HTR-8/SVneo (cell line): ENCODE data around the gene TAF1A.
"Not testable (repeated sequence)": the region's sequence is repeated elsewhere in the genome, so short reads cannot be mapped to it uniquely, and the experiment has no call there.

Experiments used
- DNase-seq: peaks from one replicate; pipeline ENCODE4 v3.0.0; 2011; ENCODE audit warnings: low spot score, mixed read lengths; ENCODE audit not compliant: insufficient read length
- FAIRE-seq: peaks from 2 replicates; lab custom pipeline; 2011; peaks lifted over from hg19 to GRCh38; lab: Jason Lieb, UNC

The TAF1A gene

GRCh38 chr1:222589462-222590302 is at the start of gene TAF1A:
Gene TAF1A, minus strand, starts transcription at chr1:222589933.
- peak; percentile 87 for DNase-seq
- FAIRE-seq: peak; percentile 86

- FAIRE-seq: no peak
Observed at GRCh38 chr1:222634180-222635013, 44.7 kb upstream of the TAF1A start.

GRCh38 chr1:222632749-222633148 is 43.0 kb upstream of the TAF1A start:
- DNase-seq: no peak
- no peak for FAIRE-seq

More at GRCh38 chr1:222634180-222635013, 44.7 kb upstream of the TAF1A start:
- peak; percentile 52 for DNase-seq

DNA sequence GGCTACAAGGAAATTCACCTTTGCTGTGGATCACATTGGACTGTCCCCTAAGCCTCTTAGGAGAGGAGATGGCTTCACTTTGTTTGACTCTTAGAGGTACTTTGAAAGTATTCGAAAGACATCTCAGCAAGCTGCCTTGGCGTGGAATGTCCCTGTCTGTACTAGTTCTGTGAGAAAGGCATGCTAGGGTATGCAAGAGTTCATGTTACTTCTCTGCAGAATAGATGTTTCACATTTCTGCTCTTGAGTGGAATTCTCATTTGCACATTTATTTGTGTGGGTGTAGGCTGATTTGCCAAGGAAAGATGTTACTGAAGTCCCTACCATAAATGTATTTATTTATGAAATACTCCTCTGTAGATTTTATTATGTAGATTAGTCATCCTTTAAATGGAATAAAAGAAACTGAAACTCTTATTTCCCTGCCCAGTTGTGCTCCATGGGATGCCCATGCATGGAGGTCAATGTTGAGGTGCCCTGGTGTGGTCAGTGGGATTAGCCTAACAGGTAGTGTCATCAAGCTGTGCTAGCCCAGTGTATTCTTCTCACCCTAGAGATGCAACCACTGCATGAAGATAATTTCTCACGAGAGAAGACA is 42.0 kb upstream of the TAF1A start:
- FAIRE-seq: no peak

GRCh38 chr1:222629921-222630535 is 40.3 kb upstream of the TAF1A start:
- DNase-seq: no peak
- no peak for FAIRE-seq

More for the DNA sequence above, 42.0 kb upstream of the TAF1A start:
- no peak for DNase-seq

GRCh38 chr1:222627232-222627631 is 37.5 kb upstream of the TAF1A start:
- DNase-seq: no peak
- FAIRE-seq: no peak

DNA sequence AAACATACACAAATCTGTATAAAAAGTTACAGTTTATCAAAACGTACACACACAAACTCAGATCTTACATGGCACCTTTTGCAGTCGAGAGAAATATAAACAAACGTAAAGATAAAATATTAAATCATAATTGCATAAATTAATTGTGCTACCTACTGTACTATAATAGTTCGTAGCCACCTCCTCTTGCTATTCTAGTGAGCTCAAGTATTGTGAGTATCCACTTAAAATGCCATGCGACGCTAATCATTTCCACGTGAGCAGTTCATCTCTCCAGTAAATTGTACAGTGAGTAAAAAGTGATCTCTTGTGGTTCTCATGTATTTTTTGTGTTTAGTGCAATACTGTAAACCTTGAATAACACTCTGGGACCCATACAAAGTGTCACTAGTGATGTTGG is 34.5 kb upstream of the TAF1A start:
- DNase-seq (no peak), FAIRE-seq (no peak)

DNA sequence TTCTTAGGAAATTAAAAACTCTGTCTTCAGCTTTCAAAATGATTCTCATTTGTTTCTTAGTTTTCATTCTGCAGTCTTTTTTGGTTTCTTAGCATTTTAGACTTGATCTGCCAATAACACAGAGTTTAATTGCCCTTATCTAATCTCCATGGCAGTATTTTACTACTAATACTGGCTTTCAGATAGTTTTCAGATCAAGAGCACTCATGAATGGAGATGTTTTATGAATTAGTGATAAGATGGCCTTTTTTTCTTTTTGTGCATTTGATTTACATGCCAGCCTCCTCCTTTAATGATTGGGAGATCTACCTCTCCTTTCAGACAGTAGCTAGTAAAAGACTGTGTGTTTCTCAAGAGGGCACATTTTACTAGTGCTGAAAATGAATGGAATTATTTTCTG is 33.7 kb upstream of the TAF1A start:
- no peak for FAIRE-seq

GRCh38 chr1:222622765-222623164 is 33.0 kb upstream of the TAF1A start:
- FAIRE-seq (no peak), DNase-seq (no peak)

More for the DNA sequence above, 33.7 kb upstream of the TAF1A start:
- no peak for DNase-seq

DNA sequence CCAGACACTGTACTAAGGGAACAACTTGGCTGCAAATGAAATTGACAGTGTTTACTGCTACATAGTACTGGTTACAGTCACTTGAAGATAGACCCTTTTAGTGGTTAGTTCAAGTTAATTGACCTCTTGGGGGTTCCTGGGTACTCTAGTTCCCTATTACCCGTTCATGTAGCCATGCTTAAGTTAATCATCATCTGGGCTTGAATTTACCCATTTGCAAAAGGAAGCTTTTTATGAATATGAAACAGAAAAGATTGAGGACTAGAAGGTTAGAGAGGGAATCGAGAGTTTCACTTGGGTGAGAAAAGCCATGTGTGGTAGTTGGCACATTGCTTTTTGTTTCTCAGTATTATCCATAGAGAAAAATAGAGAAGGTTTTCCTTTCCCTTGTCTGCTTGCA is 30.8 kb upstream of the TAF1A start:
- DNase-seq (no peak), FAIRE-seq (no peak)

GRCh38 chr1:222618880-222619596 is 29.3 kb upstream of the TAF1A start:
- DNase-seq (peak; percentile 39), FAIRE-seq (no peak)

DNA sequence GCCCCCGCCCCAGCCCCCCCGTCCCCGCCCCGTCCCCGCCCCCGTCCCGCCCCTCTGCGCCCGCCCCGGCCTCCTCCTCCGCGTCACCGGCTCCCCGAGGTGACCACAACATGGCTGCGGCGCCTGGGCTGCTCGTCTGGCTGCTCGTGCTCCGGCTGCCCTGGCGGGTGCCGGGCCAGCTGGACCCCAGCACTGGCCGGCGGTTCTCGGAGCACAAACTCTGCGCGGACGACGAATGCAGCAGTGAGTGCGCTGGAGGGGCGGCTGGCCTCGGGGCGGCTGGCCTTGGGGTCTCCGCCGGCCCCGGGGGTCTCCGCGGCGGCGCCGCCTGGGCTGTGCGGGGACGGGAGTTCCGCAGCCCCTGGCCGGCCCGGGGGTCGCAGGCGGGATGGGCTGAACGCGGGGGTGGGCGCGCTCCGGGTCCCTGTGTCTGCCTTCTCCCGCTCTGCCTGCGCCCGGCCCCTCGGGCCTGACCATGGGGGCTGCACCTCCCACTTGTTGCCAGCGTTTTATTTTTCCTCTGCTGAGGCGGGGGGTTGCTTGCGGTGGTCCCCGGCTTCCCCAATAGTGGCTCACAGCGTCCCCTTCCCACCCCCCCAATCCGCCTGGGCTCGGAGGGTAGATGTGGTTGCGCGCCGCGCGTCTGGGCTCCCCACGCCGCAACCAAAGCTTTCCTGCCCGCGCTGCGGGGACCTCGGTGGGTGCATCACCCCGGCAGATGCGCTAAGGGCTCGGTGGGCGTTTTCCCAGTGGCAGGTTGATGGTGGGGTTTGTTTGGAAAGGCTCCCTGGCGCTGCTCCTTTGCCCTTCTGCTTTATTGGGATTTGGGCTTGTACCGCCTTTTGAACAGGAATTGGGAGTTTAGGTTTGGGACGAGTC is 28.5 kb upstream of the TAF1A start, which contains the start of gene MIA3:
MIA3 (plus strand) TSS at position 97 of the 879 bp plus-strand sequence; CDS start at position 111, 14 bp downstream.
- FAIRE-seq (no peak), DNase-seq (peak; percentile 89)

DNA sequence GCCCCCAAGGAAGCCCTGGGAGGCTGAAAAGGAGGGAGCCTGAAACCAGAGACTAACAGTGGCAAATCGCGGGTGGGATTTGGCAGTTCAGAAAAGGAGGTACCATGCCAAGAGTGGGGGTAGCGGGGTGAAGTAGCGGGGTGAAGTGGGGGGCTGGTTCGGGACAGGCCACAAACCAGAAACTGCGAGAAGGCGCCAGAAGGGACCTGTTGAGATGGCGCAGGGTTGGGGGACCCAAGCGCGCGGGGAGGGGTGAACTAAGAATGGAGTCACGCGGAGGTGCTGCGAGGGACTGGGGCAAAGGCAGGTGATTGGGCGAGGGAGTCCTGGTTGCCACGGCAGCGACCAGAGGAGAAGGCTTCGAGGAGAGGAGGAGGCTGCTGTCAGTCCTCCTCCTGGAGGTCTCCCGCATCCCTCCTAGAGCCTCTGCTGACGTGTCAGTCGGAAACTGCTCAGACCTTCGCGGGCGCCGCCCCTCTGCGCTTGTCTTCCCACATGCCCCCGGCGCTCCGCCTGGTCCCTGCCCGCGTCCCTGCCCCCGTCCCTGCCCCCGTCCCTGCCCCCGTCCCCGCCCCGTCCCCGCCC is 27.7 kb upstream of the TAF1A start:
- DNase-seq: peak; percentile 96
- peak; percentile 74 for FAIRE-seq

DNA sequence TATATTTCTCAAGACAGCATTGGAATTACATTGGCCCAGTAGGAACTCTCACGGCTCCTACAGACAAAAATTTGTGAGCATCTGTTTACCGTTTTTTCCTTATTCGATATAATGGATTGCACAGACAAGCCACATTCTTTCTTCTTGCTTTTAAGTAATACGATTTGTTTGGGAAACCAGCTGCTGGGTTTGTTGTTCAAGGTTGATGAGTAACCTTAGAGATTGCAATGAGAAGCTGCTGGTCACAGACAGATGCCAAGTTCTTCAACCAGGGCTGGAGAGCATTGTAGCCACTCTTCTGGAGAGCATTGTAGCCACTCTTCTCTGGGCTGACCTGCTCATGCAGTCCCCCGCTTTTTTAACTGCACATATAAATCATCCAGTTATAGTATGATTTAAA is 26.8 kb upstream of the TAF1A start:
- DNase-seq: no peak
- FAIRE-seq: no peak

DNA sequence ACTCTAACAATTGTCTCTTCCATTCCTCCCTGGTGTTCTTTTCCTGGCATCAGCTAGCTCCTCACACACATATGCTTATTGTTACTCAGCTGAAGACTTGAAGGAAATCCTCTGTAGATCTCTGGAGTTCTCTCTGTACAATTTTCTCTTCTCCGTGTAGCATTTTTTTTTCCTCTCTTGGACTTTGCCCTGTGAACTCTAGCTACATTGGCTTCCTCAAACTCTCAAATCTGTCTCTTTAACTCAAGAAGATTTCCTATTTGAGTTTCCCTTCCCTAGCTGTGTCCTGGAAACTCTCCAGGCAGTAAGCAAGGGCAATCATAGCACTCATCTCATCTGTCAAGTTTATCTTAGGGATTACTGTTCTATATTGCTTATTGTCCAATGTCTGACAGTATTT is 23.9 kb upstream of the TAF1A start:
- no peak for FAIRE-seq
- no peak for DNase-seq

DNA sequence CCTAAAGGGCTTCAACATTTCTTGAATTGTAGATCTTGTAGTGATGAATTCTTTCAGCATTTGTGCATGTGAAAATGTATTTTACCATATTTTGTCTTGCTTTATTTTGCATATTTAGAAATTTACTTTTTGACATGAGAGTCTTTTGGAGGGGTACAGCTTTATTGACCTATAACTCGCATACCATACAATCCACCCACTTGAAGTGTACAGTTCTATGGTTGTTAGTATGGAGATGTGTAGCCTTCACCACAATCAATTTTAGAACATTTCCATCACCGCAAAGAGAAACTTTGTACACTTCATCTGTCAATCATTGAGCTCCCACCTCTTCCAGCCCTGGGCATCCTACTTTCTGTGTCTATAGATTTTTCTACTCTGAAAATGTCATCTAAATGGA is 21.0 kb upstream of the TAF1A start:
- FAIRE-seq (no peak), DNase-seq (no peak)

DNA sequence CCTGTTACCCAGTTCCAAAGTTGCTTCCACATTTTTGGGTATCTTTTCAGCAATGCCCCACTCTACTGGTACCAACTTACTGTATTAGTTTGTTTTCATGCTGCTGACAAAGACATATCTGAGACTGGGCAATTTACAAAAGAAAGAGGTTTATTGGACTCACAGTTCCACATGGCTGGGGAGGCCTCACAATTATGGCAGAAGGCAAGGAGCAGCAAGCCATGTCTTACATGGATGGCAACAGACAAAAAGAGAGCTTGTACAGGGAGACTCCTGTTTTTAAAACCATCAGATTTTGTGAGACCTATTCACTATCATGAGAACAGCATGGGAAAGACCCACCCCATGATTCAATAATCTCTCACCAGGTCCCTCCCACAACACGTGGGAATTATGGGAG is 19.4 kb upstream of the TAF1A start:
- DNase-seq, FAIRE-seq: not testable (repeated sequence)

DNA sequence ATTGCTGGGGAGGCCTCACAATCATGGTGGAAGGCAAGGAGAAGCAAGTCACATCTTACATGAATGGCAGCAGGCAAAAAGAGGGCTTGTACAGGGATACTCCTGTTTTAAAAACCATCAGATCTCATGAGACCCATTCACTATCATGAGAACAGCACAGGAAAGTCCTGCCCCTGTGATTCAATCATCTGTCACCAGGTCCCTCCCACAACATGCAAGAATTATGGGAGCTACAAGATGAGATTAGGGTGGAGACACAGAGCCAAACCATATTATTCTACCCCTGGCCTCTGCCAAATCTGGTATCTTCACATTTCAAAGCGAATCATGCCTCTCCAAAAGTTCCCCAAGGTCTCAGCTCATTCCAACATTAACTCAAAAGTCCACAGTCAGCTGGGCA is 17.0 kb upstream of the TAF1A start:
- FAIRE-seq (no peak), DNase-seq (no peak)
